Kidney tubule cell (primary cell): ENCODE results near the gene THOC6.

Source experiments
- DNase-seq: peaks from one replicate; pipeline ENCODE4 v3.0.0-alpha.2; 2018; ENCODE audit warnings: low spot score

Gene THOC6

GRCh38 chr16:3023669-3024478 is at the start of gene THOC6, which contains the start of gene HCFC1R1:
THOC6 (plus strand) TSS chr16:3024035; CDS start chr16:3024327, 292 bp downstream.
HCFC1R1 (minus strand) TSS chr16:3023942; CDS start chr16:3023941, 1 bp downstream.
- DNase-seq: peak; percentile 99

DNA sequence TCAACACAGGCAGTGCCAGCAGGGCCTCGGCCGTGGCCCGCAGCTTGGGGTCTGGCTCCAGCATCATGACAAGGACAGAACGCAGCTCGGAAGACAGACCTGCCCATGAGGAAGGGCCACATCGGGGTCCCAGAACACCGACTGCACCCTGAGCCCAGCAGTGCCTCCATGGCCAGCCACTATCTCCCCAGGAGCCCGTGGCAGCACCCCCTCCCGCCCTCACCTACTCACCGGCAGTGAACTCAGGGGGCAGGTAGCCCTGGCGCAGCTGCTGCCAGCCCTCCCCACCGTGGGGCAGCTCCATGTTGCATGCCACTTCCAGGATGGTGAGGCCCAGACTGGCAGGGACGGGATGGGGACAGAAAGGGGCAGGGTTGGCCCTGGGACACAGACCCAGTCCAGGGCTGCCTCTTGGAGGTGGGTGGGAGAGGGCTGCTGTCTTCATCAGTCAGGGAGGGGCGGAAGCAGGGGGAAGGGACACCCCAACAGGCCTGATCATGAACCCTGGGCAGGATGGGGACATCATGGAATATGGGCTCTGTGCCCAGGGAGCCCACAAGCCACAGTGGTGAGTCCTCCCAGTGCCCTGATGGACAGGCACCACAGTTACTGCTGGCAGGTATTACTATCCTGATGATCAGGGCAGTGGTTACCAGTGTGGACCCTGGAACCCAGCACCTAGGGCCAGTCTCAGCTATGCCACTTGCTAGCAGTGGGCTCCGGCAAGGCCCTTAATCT is 49.3 kb upstream of the THOC6 start:
- DNase-seq: no peak

- no peak for DNase-seq
Measured at GRCh38 chr16:2975161-2975795, 48.6 kb upstream of the THOC6 start.

GRCh38 chr16:2976201-2976600 is 47.6 kb upstream of the THOC6 start:
- no peak for DNase-seq

DNA sequence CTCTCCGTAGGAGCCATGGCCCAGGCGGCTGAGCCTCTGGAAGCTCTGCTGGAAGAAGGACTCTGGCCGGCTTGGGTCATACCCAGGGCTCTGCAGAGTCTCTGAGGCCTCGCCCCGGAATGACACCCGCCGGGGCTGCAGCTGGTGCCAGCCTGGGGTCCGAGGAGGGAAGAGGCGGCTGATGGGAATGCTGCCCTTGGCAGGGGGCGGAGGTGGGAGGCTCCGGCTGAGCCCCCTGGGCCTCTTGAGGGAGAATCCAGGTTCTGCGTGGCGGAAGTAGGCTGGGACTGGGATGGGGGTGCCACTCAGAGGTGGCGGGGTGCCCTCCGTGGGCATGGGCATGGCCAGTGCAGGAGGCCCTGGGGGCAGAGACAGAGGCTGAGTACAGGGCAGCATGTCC is 47.2 kb upstream of the THOC6 start:
- DNase-seq: no peak

DNA sequence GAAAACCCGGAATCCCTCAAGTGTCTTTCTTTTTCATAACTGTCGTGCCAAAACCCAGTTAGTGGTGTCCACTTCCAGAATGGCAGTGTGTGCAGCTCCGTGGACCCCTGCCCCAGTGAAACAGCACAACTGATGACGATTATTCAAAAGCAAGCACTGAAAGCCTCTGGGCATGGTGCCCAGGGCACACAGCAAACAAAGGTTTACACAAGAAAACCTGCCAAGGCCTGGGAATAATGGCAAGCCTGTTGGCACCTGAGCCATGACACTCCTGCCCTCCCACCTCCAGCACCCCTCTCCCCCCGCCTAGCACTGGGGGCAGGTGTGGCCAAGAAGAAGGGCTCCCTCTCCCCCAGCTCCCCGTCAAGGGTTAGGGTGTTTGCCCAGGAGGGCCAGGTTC is 46.4 kb upstream of the THOC6 start:
- DNase-seq: no peak

- peak; percentile 29 for DNase-seq
Measured at GRCh38 chr16:2979669-2980226, 44.1 kb upstream of the THOC6 start.

DNA sequence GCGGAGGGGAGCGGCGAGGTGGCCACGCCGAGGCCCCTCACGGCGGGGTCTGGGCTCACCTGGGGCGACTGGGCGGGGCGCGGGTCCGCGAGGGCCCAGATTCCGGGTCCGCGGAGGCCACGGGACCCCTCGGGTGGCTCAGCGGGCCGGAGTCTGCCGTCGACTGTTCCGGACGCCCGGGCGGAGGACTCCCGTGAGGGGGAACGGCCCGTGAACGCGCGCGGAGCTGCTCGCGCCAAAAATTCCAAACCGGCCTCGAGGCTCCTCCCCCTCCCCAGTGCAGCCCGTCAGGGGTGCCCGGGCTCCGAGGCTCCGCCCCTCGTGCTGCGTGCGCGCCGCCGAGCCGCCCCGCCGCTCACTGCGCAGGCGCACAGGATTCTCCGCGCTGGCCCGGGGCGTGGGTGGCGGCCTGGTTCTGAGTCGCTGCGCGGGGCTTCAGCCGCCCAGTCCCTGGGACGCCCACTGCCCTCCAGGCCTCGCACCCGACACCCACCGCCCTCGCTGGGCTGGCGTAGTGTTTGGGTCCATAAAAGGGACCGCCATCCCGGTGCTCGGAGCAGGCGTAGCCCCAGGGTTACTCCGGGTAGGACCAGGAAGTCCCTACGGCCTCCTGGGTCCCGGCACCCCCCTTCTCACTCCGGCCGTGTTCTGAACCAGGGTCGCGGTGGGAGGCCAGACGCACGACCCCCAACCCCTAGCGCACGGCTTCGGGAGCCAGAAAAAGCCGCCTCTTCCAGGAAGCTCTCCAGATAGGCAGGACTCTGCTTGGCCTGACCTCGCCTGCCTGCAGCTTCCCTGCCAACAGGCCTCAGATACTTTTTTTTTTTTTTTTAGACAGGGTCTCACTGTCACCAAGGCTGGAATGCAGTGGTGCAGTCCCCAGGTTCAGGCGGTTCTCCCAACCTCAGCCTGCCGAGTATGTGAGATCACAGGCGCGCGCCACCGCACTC is 43.3 kb upstream of the THOC6 start, which contains the start of gene PKMYT1:
Gene PKMYT1, minus strand, starts transcription at position 220 of the 950 bp plus-strand sequence. CDS start 789 bp downstream, outside the sequence.
- DNase-seq: peak; percentile 90

GRCh38 chr16:2981177-2981898 is 42.5 kb upstream of the THOC6 start:
- DNase-seq: no peak

GRCh38 chr16:2981899-2982250 is 42.0 kb upstream of the THOC6 start:
- DNase-seq: no peak

- no peak for DNase-seq
Measured at GRCh38 chr16:2982402-2982801, 41.4 kb upstream of the THOC6 start.

- DNase-seq: peak; percentile 89
Measured at GRCh38 chr16:2983706-2984136, 40.1 kb upstream of the THOC6 start.

GRCh38 chr16:2985462-2985861 is 38.4 kb upstream of the THOC6 start:
- DNase-seq: no peak

DNA sequence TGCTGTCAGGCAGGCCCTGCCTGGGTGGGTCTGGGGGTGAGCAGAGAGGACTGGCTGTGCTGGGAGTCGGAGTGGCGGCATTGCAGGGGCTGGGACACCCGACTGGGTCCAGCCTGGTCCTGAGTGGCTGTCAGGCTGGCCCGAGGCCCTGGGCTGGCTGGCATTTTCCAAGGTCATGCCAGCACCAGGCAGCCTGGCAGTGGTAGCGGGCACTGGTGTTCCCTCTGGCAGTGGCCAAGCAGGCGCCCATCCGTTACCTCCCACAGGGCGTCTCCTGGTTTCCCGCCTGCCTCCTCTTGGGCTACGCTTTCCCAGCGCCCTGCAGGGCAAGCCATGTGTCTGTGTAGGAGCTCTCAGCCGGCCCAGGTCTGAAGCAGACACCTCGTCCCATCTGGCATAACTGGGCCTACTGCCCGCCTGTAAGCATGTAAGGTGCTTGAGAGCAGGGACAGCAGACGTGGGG is 37.9 kb upstream of the THOC6 start:
- no peak for DNase-seq

GRCh38 chr16:2986623-2987188 is 37.1 kb upstream of the THOC6 start:
- no peak for DNase-seq

DNA sequence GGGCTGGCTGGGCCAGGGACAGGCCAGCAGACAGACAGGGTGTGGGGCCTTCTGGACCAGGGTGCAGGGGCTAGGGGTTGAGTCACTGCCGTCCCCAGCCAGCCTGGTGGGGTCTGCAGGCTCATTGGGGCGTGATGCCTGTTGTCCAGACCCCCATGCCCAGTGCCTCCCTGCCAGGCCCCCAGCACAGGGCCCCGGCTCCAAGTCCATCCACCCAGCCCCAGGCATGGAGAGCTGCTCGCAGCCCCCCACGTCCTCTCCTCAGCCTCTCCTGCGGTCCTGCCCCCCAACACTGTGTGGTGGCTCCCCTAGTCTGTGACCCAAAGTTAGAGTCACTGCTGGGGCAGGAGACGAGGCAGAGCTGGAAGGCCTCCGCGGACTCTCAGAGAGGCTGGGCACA is 36.5 kb upstream of the THOC6 start:
- DNase-seq: no peak

- DNase-seq: no peak
Measured at GRCh38 chr16:2987833-2988232, 36.0 kb upstream of the THOC6 start.

- no peak for DNase-seq
Measured at GRCh38 chr16:2988590-2989099, 35.2 kb upstream of the THOC6 start.

- DNase-seq: no peak
Measured at GRCh38 chr16:2990891-2991290, 32.9 kb upstream of the THOC6 start.
